ENCODE measurements around the gene USP1. TPM values are rescaled to one million over a fixed set of nuclear protein-coding genes. Genes with fewer than 3 reads are reported as not detected.

USP1 gene
- total RNA-seq, 1 donor from 2014 or later: 44.2 TPM

DNA sequence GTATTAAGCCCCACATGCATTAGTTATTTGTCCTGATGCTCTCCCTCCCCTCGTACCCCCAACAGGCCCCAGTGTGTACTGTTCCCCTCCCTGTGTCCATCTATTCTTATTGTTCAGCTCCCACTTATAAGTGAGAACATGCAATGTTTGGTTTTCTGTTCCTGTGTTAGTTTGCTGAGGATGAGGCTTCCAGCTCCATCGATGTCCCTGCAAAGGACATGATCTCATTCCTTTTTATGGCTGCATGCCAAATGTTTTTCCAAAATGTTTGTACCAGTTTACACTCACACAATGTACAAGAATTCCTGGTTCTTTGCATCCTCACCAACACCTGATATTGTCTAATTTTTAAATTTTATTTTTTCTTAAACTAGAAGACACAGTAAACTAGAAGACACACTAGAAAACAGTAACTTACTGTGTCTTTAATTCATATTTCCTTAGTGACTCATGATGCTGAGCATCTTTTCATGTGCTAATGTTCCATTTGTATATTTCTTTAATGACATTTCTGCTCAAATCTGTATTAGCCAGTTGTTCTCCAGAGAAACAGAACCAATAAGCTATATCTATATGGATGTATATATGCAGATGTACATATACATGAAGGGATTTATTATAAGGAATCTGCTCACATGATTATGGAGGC lies 19.4 kb upstream of the USP1 start:
- TF ChIP-seq, protein P1, sequence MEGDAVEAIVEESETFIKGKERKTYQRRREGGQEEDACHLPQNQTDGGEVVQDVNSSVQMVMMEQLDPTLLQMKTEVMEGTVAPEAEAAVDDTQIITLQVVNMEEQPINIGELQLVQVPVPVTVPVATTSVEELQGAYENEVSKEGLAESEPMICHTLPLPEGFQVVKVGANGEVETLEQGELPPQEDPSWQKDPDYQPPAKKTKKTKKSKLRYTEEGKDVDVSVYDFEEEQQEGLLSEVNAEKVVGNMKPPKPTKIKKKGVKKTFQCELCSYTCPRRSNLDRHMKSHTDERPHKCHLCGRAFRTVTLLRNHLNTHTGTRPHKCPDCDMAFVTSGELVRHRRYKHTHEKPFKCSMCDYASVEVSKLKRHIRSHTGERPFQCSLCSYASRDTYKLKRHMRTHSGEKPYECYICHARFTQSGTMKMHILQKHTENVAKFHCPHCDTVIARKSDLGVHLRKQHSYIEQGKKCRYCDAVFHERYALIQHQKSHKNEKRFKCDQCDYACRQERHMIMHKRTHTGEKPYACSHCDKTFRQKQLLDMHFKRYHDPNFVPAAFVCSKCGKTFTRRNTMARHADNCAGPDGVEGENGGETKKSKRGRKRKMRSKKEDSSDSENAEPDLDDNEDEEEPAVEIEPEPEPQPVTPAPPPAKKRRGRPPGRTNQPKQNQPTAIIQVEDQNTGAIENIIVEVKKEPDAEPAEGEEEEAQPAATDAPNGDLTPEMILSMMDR (conservative IDR thresholded peaks at IDR 0.05): no peak
- no peak overlapping the region for H3K4me3 Mint-ChIP-seq
- H3K4me1 Mint-ChIP-seq (ENCODE audit: unreplicated experiment): no peaks in the 10 kb centered on the region
- no peak overlapping the region for H3K27ac Mint-ChIP-seq
- no peak for DNase-seq (ENCODE audit: extremely low spot score, unreplicated experiment)
- H3K36me3 Mint-ChIP-seq: no peaks in the 10 kb centered on the region
- no peaks in the 10 kb centered on the region for H3K27me3 Mint-ChIP-seq
- H3K9me3 Mint-ChIP-seq: no peaks in the 10 kb centered on the region

DNA sequence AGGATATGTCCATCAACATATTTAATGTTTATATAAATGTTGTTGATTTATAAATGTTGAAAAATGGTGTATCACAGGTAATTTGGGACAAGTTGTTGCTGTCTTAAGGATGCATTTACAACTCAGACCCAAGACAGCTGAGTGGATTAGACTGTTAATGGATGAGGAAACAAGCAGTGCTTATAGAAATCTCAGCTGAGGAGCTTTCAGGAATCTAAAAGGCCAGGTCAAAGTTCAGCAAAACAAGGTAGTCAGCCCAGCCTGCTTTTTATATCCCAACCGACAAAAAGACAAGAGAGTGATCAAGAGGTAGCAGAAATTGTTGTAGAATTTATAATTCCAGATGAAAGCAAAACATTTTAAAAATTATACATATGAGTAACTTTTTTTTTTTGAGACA lies 16.6 kb upstream of the USP1 start:
- no peaks in the 10 kb centered on the region for H3K9me3 Mint-ChIP-seq
- peaks cover 7% of the 10 kb centered on the region for H3K4me1 Mint-ChIP-seq (ENCODE audit: unreplicated experiment)
- H3K27ac Mint-ChIP-seq: no peak overlapping the region
- TF ChIP-seq, protein P1 (conservative IDR thresholded peaks at IDR 0.05): no peak
- no peaks in the 10 kb centered on the region for H3K36me3 Mint-ChIP-seq
- H3K4me3 Mint-ChIP-seq: no peak overlapping the region
- H3K27me3 Mint-ChIP-seq: no peaks in the 10 kb centered on the region
- no peak for DNase-seq (ENCODE audit: extremely low spot score, unreplicated experiment)

DNA sequence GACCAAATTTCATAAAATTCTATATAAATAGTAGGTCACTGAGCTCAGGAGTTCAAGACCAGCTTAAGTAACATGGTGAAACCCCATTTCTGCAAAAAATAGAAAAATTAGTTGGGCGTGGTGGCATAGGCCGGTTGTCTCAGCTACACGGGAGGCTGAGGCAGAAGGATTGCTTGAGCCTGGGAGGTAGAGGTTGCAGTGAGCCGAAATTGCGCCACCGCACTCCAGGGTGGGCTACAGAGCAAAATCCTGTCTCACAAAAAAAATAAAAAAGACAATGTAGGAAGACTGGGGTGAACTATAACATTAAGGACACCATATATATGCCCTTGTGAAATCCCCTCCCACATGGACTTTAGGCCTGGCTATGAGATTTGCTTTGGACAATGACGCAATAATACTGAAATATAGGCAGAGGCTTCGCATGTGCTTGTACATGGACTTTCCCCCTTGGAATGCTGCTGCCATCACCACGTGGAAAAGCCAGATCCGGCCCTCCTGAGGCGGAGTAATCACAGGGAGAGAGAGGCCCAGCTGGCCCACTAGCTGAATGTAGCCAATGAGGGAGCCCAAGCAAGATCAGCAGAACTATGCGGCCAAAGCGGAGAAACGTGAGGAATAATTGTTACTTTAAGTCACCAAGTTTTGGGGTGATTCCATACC lies 13.1 kb upstream of the USP1 start:
- Mint-ChIP-seq H3K27me3 (no peaks in the 10 kb centered on the region), H3K27ac (no peak overlapping the region), H3K4me3 (no peak overlapping the region), H3K9me3 (no peaks in the 10 kb centered on the region), H3K36me3 (no peaks in the 10 kb centered on the region), H3K4me1 (ENCODE audit: unreplicated experiment) (peaks cover 11% of the 10 kb centered on the region)
- no peak for DNase-seq (ENCODE audit: extremely low spot score, unreplicated experiment)
- TF ChIP-seq, protein P1 (conservative IDR thresholded peaks at IDR 0.05): no peak

DNA sequence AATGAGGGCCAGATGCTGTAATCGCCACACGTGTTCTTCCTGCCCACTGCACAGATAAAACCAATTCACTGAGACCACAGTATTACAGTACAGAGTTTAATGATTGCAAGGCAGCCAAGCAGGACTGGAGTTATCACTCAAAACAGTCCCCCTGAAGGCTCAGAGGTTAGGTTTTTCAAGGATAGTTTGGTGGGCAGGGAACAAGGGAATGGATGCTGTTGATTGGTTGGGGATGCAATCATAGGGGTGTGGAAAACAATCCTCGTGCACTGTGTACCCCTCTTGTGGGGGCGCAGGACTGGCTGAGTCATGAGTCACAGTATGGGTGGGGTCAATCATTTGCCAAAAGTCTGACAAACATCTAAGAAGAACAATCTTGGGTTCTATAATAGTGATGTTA lies 12.4 kb upstream of the USP1 start:
- TF ChIP-seq, protein P1 (conservative IDR thresholded peaks at IDR 0.05): no peak
- Mint-ChIP-seq H3K4me3 (no peak overlapping the region), H3K27me3 (no peaks in the 10 kb centered on the region), H3K4me1 (ENCODE audit: unreplicated experiment) (peaks cover 11% of the 10 kb centered on the region), H3K9me3 (no peaks in the 10 kb centered on the region), H3K27ac (peak overlapping the region; percentile 8), H3K36me3 (no peaks in the 10 kb centered on the region)
- DNase-seq (ENCODE audit: extremely low spot score, unreplicated experiment): no peak

DNA sequence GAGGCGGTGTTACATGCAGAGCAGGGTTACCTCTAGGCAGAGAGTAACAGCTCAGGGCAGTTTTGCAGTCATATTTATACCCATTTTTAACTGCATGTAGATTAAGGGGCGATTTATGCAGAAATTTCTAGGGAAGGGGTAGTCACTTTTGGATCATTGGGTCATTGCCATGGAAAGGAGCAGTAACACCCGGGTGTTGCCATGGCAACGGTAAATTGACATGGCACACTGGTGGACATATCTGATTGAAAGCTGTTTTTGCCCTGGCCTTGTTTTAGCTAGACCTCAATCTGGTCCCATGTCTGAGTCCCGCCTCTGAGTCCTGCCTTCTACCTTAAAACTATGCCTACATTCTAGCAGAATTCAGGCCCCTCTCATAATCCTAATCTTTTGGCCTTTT lies 11.8 kb upstream of the USP1 start:
- TF ChIP-seq, protein P1 (conservative IDR thresholded peaks at IDR 0.05): no peak
- Mint-ChIP-seq H3K36me3 (no peaks in the 10 kb centered on the region), H3K4me1 (ENCODE audit: unreplicated experiment) (peaks cover 11% of the 10 kb centered on the region), H3K4me3 (no peak overlapping the region), H3K9me3 (no peaks in the 10 kb centered on the region), H3K27ac (peak overlapping the region; percentile 8), H3K27me3 (no peaks in the 10 kb centered on the region)
- DNase-seq (ENCODE audit: extremely low spot score, unreplicated experiment): no peak

Measured in type B pancreatic cell (in vitro differentiated cells).